ENCODE measurements around the gene PLCB4.

- TF ChIP-seq POLR2AphosphoS5 (IDR thresholded peaks at IDR 0.05; ENCODE audit: low read depth), result no peak
- no peak for TF ChIP-seq EZH2phosphoT487 (IDR thresholded peaks at IDR 0.05; ENCODE audit: unreplicated experiment)
- TF ChIP-seq, protein P1, sequence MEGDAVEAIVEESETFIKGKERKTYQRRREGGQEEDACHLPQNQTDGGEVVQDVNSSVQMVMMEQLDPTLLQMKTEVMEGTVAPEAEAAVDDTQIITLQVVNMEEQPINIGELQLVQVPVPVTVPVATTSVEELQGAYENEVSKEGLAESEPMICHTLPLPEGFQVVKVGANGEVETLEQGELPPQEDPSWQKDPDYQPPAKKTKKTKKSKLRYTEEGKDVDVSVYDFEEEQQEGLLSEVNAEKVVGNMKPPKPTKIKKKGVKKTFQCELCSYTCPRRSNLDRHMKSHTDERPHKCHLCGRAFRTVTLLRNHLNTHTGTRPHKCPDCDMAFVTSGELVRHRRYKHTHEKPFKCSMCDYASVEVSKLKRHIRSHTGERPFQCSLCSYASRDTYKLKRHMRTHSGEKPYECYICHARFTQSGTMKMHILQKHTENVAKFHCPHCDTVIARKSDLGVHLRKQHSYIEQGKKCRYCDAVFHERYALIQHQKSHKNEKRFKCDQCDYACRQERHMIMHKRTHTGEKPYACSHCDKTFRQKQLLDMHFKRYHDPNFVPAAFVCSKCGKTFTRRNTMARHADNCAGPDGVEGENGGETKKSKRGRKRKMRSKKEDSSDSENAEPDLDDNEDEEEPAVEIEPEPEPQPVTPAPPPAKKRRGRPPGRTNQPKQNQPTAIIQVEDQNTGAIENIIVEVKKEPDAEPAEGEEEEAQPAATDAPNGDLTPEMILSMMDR (conservative IDR thresholded peaks at IDR 0.05; ENCODE audit: low read depth in 2 of 2), result no peak
- TF ChIP-seq, protein P2, sequence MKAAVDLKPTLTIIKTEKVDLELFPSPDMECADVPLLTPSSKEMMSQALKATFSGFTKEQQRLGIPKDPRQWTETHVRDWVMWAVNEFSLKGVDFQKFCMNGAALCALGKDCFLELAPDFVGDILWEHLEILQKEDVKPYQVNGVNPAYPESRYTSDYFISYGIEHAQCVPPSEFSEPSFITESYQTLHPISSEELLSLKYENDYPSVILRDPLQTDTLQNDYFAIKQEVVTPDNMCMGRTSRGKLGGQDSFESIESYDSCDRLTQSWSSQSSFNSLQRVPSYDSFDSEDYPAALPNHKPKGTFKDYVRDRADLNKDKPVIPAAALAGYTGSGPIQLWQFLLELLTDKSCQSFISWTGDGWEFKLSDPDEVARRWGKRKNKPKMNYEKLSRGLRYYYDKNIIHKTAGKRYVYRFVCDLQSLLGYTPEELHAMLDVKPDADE (IDR thresholded peaks at IDR 0.05), result no peak
- no peak for TF ChIP-seq EZH2 (IDR thresholded peaks at IDR 0.05; ENCODE audit: low read depth, unreplicated experiment)
- no peak for TF ChIP-seq CREB1 (CRISPR knock-in tag; IDR thresholded peaks at IDR 0.05; ENCODE audit: low read depth)
- TF ChIP-seq REST (IDR thresholded peaks at IDR 0.05; ENCODE audit: unreplicated experiment), result no peak
- no peak for TF ChIP-seq STAT1 (IDR thresholded peaks at IDR 0.05; ENCODE audit: unreplicated experiment)
- no peak for TF ChIP-seq JUNB (IDR thresholded peaks at IDR 0.05; ENCODE audit: unreplicated experiment)
Observed at GRCh38 chr20:9329355-9330101, 260.6 kb downstream of the PLCB4 start.

Measured in GM23338 (cell line).